ENCODE data around the gene EIF6.

Gene EIF6

GRCh38 chr20:35312318-35312717, 27.7 kb upstream of the EIF6 start:
- no peak for DNase-seq

GRCh38 chr20:35311822-35312221, 27.2 kb upstream of the EIF6 start:
- no peak for DNase-seq

- DNase-seq, result no peak
Observed at GRCh38 chr20:35311409-35311808, 26.8 kb upstream of the EIF6 start.

- no peak for DNase-seq
Observed at GRCh38 chr20:35307666-35308653, 23.4 kb upstream of the EIF6 start.

- DNase-seq, result peak; percentile 23
Observed at GRCh38 chr20:35306931-35307517, 22.5 kb upstream of the EIF6 start.

- DNase-seq, result no peak
Observed at GRCh38 chr20:35305682-35306556, 21.3 kb upstream of the EIF6 start.

GRCh38 chr20:35304956-35305355, 20.4 kb upstream of the EIF6 start:
- no peak for DNase-seq

GRCh38 chr20:35303735-35304491, 19.3 kb upstream of the EIF6 start:
- peak; percentile 87 for DNase-seq

GRCh38 chr20:35303382-35303734, 18.8 kb upstream of the EIF6 start:
- DNase-seq, result no peak

GRCh38 chr20:35302421-35303335, 18.1 kb upstream of the EIF6 start:
- no peak for DNase-seq

- DNase-seq, result no peak
Observed at GRCh38 chr20:35301426-35301825, 16.9 kb upstream of the EIF6 start.

- no peak for DNase-seq
Observed at GRCh38 chr20:35300469-35301262, 16.1 kb upstream of the EIF6 start.

- DNase-seq, result no peak
Observed at GRCh38 chr20:35299780-35300179, 15.2 kb upstream of the EIF6 start.

GRCh38 chr20:35298264-35298663, 13.7 kb upstream of the EIF6 start:
- no peak for DNase-seq

- no peak for DNase-seq
Observed at GRCh38 chr20:35297740-35298139, 13.2 kb upstream of the EIF6 start.

- DNase-seq, result no peak
Observed at GRCh38 chr20:35297155-35297554, 12.6 kb upstream of the EIF6 start.

- DNase-seq, result no peak
Observed at GRCh38 chr20:35296101-35296554, 11.6 kb upstream of the EIF6 start.

GRCh38 chr20:35295674-35296073, 11.1 kb upstream of the EIF6 start:
- no peak for DNase-seq

- DNase-seq, result no peak
Observed at GRCh38 chr20:35295058-35295457, 10.5 kb upstream of the EIF6 start.

- no peak for DNase-seq
Observed at GRCh38 chr20:35294293-35294685, 9.7 kb upstream of the EIF6 start.

All from CD4-positive, alpha-beta T cell treated with Interleukin-21 for 1 hour (primary cell).